ENCODE measurements around the gene COL4A6.

- TF ChIP-seq CHD2 (IDR thresholded peaks at IDR 0.05; ENCODE audit: low read length) (no peak), BACH1 (IDR thresholded peaks at IDR 0.05; ENCODE audit: low read length) (no peak), GABPA (IDR thresholded peaks at IDR 0.05; ENCODE audit: borderline replicate concordance, insufficient read depth, low read length) (no peak), POLR2A (IDR thresholded peaks at IDR 0.05; ENCODE audit: control extremely low read depth in 1 of 2, low read depth in 2 of 2, low read length in 2 of 2) (no peak)
These were observed 9.1 kb upstream of the COL4A6 start for GRCh38 chrX:108447303-108447702.

Data from H1 (cell line).